Activated naive CD4-positive, alpha-beta T cell treated with anti-CD3 and anti-CD28 coated beads for 36 hours (primary cell): ENCODE data around the gene ABHD13. TPM values are rescaled to one million over a fixed set of nuclear protein-coding genes. Genes with fewer than 3 reads are reported as not detected.

Experiments used
- CTCF ChIA-PET: fragments of 350-600 bp; sonication (Branson Sonifier 250); formaldehyde crosslinking; loops from one replicate; lab custom pipeline; 2021; ENCODE audit warnings: antibody characterized with exemption; lab: Charles Lee
- DNase-seq: peaks from one replicate; pipeline ENCODE4 v3.0.0-alpha.2; 2020
- H3K27ac Mint-ChIP-seq: one replicate; pipeline ENCODE4 v1.8.0; 2021; ENCODE audit warnings: mild to moderate bottlenecking, mixed read lengths
- H3K27me3 Mint-ChIP-seq: one replicate; pipeline ENCODE4 v1.8.0; 2021; ENCODE audit warnings: low read depth, mixed read lengths
- H3K36me3 Mint-ChIP-seq: one replicate; pipeline ENCODE4 v1.8.0; 2021; ENCODE audit warnings: low read depth, mixed read lengths
- H3K4me1 Mint-ChIP-seq: one replicate; pipeline ENCODE4 v1.8.0; 2021; ENCODE audit warnings: low read depth, mixed read lengths
- H3K4me3 Mint-ChIP-seq: one replicate; pipeline ENCODE4 v1.8.0; 2021; ENCODE audit warnings: mild to moderate bottlenecking, moderate library complexity, mixed read lengths
- H3K9me3 Mint-ChIP-seq: one replicate; pipeline ENCODE4 v1.8.0; 2021; ENCODE audit warnings: mixed read lengths
- intact Hi-C: fragments of 100-400 bp; cut with micrococcal nuclease; formaldehyde crosslinking; loops from one replicate; pipeline ENCODE4 v1.15.1; 2023
- total RNA-seq, 2 experiments: library from RNA; stranded (reverse); gene quantifications; one replicate each; pipeline ENCODE4 v1.2.3, GENCODE V29; 2021

ABHD13 gene
- total RNA-seq = 1 to 10 TPM; 3.4 to 3.8 TPM

DNA sequence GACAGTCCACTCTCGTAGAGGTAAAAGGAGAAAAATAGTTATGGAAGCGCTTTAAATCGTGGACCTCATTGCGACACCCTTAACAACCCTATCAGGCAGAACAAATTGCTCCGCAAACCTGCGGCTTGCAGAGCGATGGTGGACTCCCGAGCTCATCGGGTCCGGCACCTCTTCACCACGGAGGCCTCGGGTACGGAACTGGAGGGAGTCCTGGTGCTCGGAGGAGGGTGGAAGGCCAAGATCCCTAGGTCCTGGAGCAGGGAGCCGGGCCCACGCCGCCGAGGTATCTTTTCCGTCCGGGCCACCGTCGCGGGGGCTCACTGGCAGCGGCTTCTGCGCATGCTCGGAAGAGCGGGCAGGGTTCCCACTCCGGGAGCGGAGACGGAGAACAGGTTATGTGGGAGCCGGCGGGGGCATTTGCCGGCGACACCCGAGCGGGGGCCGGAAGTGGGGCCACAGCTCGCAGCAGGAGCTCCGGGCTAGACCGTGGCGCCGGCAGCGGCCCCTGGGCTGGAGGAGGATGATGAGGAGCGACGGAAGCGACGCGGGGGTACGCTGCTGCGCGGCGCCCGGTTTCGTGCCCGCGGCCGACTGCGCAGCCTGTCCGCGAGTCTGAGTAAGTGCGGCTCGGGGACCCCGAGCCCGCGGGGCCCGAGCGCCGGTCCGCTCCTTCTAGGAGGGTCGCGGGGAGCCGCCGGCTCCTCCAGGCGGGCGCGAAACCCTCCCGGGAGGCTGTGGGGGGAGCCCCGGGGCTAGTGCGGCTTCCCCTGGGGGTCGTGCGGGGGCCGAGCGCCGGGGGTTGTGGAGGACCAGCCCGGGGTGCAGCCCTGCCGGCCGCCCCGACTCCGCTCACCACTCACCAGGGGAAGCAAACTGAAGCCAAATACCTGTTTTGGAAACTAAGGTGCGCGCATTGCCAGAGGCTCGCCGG, at the start of gene ABHD13:
TSS of gene ABHD13 (plus strand) at position 349 of the 931 bp plus-strand sequence. CDS start 10,827 bp downstream, outside the sequence.
- peaks cover 48% of the 10 kb centered on the region for H3K4me1 Mint-ChIP-seq
- H3K36me3 Mint-ChIP-seq = peaks cover 3% of the 10 kb centered on the region
- peak within 1 kb of the TSS; percentile 94 for H3K27ac Mint-ChIP-seq
- H3K4me3 Mint-ChIP-seq = peak within 1 kb of the TSS; percentile 90
- H3K27me3 Mint-ChIP-seq = no peaks in the 10 kb centered on the region
- peaks cover 2% of the 10 kb centered on the region for H3K9me3 Mint-ChIP-seq
- CTCF ChIA-PET = interaction anchor here (0.6 kb wide), 1 partner anchor 102 kb away, joined by 3 read pairs; no protein-coding TSS in a partner anchor
- intact Hi-C loops = loop anchor here (1.0 to 5.0 kb wide), 4 partner anchors 189 to 1651 kb away; partner anchors contain the start of genes ARGLU1 and IRS2
- peak; percentile 87 for DNase-seq

DNA sequence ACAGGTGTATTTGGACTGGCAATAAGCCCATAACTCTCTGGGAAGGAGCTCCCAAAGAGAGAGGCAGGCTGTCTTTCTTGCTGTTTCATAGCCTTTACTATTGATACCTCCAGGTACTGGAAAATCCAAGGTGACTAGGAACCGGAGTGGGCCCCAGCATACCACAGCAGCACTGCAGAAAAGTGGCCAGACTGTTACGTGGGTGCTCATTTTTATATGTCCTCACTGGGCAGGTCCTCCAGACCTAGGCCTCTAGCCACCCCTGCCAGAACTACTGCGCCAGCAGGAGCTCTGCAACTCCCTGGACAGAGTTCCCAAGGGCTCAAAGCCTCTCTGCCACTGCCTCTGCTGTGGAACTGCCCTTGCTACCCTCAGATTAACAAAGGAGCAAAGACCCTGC, 49.3 kb upstream of the ABHD13 start:
- H3K27ac Mint-ChIP-seq = no peak overlapping the region
- H3K36me3 Mint-ChIP-seq = peaks cover 8% of the 10 kb centered on the region
- peaks cover 18% of the 10 kb centered on the region for H3K9me3 Mint-ChIP-seq
- peaks cover 9% of the 10 kb centered on the region for H3K27me3 Mint-ChIP-seq
- CTCF ChIA-PET = interaction anchor here (0.9 kb wide), 2 partner anchors 9 to 13 kb away, joined by 4 to 5 read pairs; no protein-coding TSS in a partner anchor
- H3K4me1 Mint-ChIP-seq = no peaks in the 10 kb centered on the region
- intact Hi-C loops = no loop called here
- no peak overlapping the region for H3K4me3 Mint-ChIP-seq
- DNase-seq = no peak

DNA sequence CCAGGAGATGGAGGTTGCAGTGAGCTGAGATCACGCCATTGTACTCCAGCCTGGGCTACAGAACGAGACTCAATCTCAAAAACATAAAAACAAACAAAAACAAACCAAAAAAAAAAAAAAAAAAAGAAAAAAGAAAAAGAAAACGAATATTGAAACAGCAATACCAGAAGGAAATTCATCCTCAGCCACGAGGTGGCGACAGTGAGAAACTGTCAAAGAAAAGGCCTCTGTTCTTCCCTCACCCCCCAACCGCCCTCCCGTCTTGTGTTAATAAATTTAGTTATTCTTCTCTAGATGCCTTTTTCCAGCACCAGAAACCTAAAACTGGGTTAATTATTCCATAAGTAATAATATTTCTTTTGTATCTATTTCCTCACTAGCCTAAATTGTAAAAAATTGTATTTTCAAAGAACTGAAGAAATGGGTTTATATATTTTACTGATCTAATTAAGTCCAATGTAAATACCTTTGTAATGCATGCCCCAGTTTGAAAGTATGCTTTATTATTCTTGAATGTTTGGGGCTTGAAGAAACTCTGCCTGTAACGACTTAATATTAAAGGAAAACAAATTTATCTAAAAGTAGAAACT, 41.4 kb upstream of the ABHD13 start:
- Mint-ChIP-seq H3K9me3 (peaks cover 5% of the 10 kb centered on the region), H3K4me3 (no peak overlapping the region), H3K4me1 (no peaks in the 10 kb centered on the region), H3K27me3 (no peaks in the 10 kb centered on the region), H3K36me3 (peaks cover 1% of the 10 kb centered on the region), H3K27ac (no peak overlapping the region)
- CTCF ChIA-PET = interaction anchor here (0.7 kb wide), 1 partner anchor 105 kb away, joined by 5 read pairs; no protein-coding TSS in a partner anchor
- peak; percentile 75 for DNase-seq
- intact Hi-C loops = loop anchor here (1.0 to 2.0 kb wide), 2 partner anchors 44 to 720 kb away; no protein-coding TSS in a partner anchor

DNA sequence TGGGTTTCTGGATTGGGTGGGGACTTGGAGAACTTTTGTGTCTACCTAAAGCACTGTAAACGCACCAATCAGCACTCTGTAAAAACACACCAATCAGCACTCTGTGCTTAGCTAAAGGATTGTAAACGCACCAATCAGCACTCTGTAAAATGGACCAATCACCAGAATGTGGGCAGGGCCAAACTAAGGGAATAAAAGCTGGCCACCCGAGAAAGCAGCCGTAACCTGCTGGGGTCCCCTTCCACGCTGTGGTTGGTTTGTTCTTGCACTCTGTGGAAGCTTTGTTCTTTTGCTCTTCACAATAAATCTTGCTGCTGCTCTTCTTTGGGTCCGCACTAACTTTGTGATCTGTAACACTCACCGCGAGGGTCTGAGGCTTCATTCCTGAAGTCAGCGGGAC, 40.1 kb upstream of the ABHD13 start:
- peaks cover 5% of the 10 kb centered on the region for H3K9me3 Mint-ChIP-seq
- CTCF ChIA-PET = interaction anchor here (1.3 kb wide), 1 partner anchor 43 kb away, joined by 3 read pairs; no protein-coding TSS in a partner anchor
- no peaks in the 10 kb centered on the region for H3K4me1 Mint-ChIP-seq
- no peak overlapping the region for H3K27ac Mint-ChIP-seq
- H3K4me3 Mint-ChIP-seq = no peak overlapping the region
- no peaks in the 10 kb centered on the region for H3K27me3 Mint-ChIP-seq
- no peak for DNase-seq
- intact Hi-C loops = no loop called here
- no peaks in the 10 kb centered on the region for H3K36me3 Mint-ChIP-seq

DNA sequence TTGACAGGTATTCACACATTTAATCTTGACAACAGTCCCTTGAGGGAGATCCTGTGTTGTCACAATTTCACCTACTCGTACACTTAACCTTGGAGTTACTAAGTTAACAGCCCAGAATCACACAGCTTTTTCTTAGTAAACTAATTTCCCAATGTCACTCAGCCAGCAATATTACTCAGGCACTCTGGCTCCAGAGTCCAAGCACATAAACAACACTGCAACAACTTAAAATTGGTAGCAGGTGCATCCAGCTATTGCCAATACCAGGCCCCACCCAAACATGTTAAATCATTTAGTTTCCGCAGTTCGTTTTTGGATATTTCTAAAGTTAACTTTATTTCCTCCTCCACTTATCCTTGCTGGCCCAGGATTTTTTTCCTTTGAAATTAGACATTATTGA, 35.5 kb upstream of the ABHD13 start:
- intact Hi-C loops = no loop called here
- CTCF ChIA-PET = no interaction called here
- Mint-ChIP-seq H3K4me3 (no peak overlapping the region), H3K27me3 (peaks cover 6% of the 10 kb centered on the region), H3K27ac (no peak overlapping the region), H3K9me3 (no peaks in the 10 kb centered on the region), H3K36me3 (no peaks in the 10 kb centered on the region), H3K4me1 (no peaks in the 10 kb centered on the region)
- no peak for DNase-seq

DNA sequence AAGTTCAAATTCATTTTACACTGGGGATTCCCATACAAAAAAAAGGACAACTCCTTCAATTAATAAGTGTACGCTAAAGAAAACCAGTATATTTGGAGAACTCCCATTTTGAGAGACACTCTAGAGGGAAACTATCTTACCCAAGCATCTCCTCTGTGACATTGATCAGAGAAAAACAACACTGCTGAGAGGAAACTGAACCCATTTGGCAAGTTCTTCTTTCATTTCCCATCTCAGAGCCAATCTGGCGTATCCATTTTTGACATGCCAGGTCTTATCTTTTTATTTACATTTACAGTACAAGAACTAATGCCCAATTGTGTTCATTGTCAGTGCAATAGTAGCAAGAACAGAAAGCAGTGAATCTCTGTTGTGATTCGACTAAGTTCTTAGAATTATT, 33.0 kb upstream of the ABHD13 start:
- intact Hi-C loops = no loop called here
- H3K27me3 Mint-ChIP-seq = peaks cover 16% of the 10 kb centered on the region
- no peak for DNase-seq
- no peaks in the 10 kb centered on the region for H3K4me1 Mint-ChIP-seq
- H3K36me3 Mint-ChIP-seq = no peaks in the 10 kb centered on the region
- H3K9me3 Mint-ChIP-seq = no peaks in the 10 kb centered on the region
- no peak overlapping the region for H3K27ac Mint-ChIP-seq
- CTCF ChIA-PET = no interaction called here
- H3K4me3 Mint-ChIP-seq = no peak overlapping the region

DNA sequence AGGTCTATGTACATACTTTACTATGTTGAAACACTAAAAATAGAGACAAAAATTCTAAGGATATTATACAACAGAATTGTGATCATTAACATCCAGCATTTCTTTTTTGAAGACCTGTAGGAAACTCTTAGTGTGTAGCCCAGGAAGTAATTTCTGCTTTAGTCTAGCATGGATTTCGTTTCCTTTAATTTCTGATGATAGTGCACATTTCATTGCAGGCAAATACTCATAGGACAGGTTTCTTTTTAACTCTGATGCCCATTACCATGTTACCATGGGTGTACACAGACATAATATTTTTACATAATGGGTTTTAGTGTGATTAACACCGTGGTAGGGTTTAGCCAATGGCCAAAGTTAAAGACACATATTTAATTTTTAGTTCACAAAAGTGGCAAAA, 29.9 kb upstream of the ABHD13 start:
- Mint-ChIP-seq H3K4me1 (no peaks in the 10 kb centered on the region), H3K4me3 (no peak overlapping the region), H3K9me3 (no peaks in the 10 kb centered on the region), H3K27me3 (peaks cover 21% of the 10 kb centered on the region), H3K36me3 (no peaks in the 10 kb centered on the region), H3K27ac (no peak overlapping the region)
- DNase-seq = no peak
- CTCF ChIA-PET = no interaction called here
- intact Hi-C loops = no loop called here

DNA sequence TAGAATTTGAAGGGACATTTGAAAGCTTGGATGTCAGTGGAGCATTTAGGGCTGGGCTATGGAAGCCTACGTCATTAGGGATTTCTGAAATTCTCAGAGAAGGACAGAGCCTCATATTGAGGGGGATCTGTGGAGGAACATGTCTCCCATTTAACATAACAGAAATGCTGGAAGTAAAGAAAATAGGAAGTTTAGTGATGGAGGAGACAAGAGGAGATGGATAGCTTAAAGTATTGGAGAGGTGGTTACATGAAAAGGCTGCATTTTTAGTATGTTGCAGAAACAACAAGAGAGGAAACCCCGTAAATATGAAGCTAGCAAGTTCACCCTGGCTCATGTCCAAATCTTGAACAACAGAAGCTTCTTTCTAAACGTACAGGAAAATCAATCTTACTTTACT, 27.3 kb upstream of the ABHD13 start:
- Mint-ChIP-seq H3K27me3 (peaks cover 16% of the 10 kb centered on the region), H3K9me3 (peaks cover 12% of the 10 kb centered on the region), H3K4me3 (no peak overlapping the region), H3K27ac (no peak overlapping the region), H3K4me1 (no peaks in the 10 kb centered on the region), H3K36me3 (peaks cover 2% of the 10 kb centered on the region)
- intact Hi-C loops = no loop called here
- DNase-seq = no peak
- CTCF ChIA-PET = no interaction called here

DNA sequence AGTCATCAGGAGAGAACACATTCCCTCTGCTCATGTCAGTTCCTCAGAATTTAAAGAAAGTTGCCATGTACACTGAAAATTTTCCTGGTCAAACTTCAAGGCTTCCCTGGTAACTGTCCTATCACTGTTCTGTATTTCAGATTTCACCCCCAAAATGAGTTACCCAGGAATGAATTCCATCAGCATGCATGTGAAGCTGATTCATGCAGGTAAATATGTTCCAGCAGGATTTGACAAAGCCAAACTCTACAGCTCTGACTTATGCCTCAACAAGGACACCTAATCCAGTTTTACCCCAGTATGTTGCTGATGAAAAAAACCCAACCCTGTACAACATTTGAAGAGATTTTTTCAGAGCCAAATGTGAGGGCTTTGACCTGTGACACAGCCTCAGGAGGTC, 24.4 kb upstream of the ABHD13 start:
- CTCF ChIA-PET = no interaction called here
- H3K4me3 Mint-ChIP-seq = no peak overlapping the region

DNA sequence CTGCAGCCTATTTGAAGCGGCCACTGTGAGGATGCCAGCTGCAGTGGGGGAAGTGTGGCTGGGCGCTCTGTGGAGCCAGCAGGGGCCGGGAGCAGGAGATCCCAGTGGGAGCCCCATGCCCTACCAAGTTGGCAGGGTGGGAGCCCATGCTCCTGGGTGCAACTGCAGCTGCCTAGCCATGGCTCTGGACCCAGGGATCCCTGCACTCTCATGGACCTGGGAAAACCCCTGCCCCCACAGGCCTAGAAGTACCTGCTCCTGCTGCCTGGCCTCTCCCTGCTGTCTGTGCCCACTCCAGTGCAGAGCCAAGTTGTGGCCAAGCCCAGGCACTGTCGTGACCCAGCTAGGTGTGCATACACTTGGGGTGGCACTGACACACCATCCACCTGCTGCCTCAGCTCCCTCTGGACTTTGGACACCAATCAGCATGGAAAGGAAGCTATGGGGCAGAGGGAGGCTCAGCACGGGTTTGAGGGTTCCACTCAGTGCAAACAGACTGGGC, 23.7 kb upstream of the ABHD13 start:
- CTCF ChIA-PET = interaction anchor here (0.8 to 1.4 kb wide), 2 partner anchors 11 to 31 kb away, joined by 3 read pairs; no protein-coding TSS in a partner anchor
- DNase-seq = no peak
- no peak overlapping the region for H3K27ac Mint-ChIP-seq
- intact Hi-C loops = no loop called here
- peaks cover 2% of the 10 kb centered on the region for H3K36me3 Mint-ChIP-seq
- H3K27me3 Mint-ChIP-seq = peaks cover 25% of the 10 kb centered on the region
- H3K4me1 Mint-ChIP-seq = no peaks in the 10 kb centered on the region
- no peak overlapping the region for H3K4me3 Mint-ChIP-seq
- peaks cover 12% of the 10 kb centered on the region for H3K9me3 Mint-ChIP-seq

More for the DNA sequence above, 24.4 kb upstream of the ABHD13 start:
- H3K27me3 Mint-ChIP-seq = peaks cover 25% of the 10 kb centered on the region
- peaks cover 12% of the 10 kb centered on the region for H3K9me3 Mint-ChIP-seq
- intact Hi-C loops = no loop called here
- no peaks in the 10 kb centered on the region for H3K4me1 Mint-ChIP-seq
- no peak overlapping the region for H3K27ac Mint-ChIP-seq
- H3K36me3 Mint-ChIP-seq = peaks cover 2% of the 10 kb centered on the region
- no peak for DNase-seq

DNA sequence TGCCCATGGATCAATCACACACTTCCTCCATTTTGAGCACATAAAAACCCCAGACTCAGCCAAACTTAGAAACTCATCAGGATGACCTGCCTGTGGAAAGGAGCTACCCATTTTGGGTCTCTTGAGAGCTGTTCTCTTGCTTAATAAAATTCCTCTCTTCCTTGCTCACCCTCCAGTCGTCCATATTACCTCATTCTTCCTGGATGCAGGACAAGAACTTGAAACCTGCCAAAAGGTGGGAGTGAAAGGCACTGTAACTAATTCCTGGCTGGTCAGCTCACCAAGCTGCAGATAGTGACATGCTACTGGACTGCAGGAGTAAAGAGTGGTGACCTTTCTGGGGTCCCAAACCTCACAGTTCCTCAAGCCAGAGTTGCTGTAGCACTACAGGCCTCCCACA, 23.0 kb upstream of the ABHD13 start:
- Mint-ChIP-seq H3K4me3 (no peak overlapping the region), H3K36me3 (peaks cover 2% of the 10 kb centered on the region), H3K9me3 (peaks cover 12% of the 10 kb centered on the region), H3K27me3 (peaks cover 24% of the 10 kb centered on the region), H3K4me1 (no peaks in the 10 kb centered on the region), H3K27ac (no peak overlapping the region)
- CTCF ChIA-PET = interaction anchor here (0.8 to 1.4 kb wide), 2 partner anchors 11 to 32 kb away, joined by 3 read pairs; no protein-coding TSS in a partner anchor
- intact Hi-C loops = no loop called here
- DNase-seq = no peak

DNA sequence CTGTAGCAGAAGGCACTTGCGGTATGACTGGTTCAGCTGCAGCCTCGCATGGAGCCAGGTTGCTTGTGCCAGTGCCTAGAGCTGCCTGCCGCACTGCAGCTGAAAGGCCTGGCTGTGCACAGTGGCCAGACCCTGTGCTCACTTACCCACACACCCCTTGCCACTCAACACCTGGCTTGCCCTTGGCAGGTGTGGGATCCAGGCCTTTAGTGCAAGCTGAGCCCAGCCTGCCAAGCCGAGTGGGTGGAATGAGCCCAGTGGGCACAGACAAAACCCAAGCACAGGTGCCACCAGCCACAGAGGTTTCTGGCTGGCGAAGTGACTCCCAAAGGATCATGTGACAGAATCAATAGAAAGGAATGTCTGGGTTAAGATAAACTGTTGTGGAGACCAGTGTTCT, 22.3 kb upstream of the ABHD13 start:
- no peak overlapping the region for H3K27ac Mint-ChIP-seq
- no peak for DNase-seq
- CTCF ChIA-PET = interaction anchor here (1.4 kb wide), 1 partner anchor 10 kb away, joined by 3 read pairs; no protein-coding TSS in a partner anchor
- peaks cover 2% of the 10 kb centered on the region for H3K36me3 Mint-ChIP-seq
- peaks cover 19% of the 10 kb centered on the region for H3K27me3 Mint-ChIP-seq
- intact Hi-C loops = no loop called here
- H3K9me3 Mint-ChIP-seq = peaks cover 12% of the 10 kb centered on the region
- no peak overlapping the region for H3K4me3 Mint-ChIP-seq
- H3K4me1 Mint-ChIP-seq = peaks cover under 1% of the 10 kb centered on the region
